ENCODE data around the gene LRP6.
A peak's percentile ranks its signal among the peaks of the same experiment; 100 is the strongest.

The LRP6 gene

GRCh38 chr12:12282761-12283425 lies 16.0 kb upstream of the LRP6 start:
- H3K9ac ChIP-seq (ENCODE audit: low read length in 2 of 2) = no peak overlapping the region
- no peaks in the 10 kb centered on the region for H3K9me3 ChIP-seq (ENCODE audit: control insufficient read depth in 2 of 2, low read length in 2 of 2)
- H3K36me3 ChIP-seq (ENCODE audit: control insufficient read depth in 2 of 2, insufficient read depth in 2 of 2, low read length in 2 of 2) = no peaks in the 10 kb centered on the region
- H3K27me3 ChIP-seq (ENCODE audit: control insufficient read depth in 1 of 2, insufficient read depth in 2 of 2, low read length in 2 of 2) = no peaks in the 10 kb centered on the region
- no peak overlapping the region for H3K4me3 ChIP-seq (ENCODE audit: low read length in 2 of 2)
- no peak overlapping the region for H3K27ac ChIP-seq (ENCODE audit: low read length)
- no peaks in the 10 kb centered on the region for H3K4me1 ChIP-seq (ENCODE audit: control insufficient read depth, insufficient read depth, low read length)

GRCh38 chr12:12282202-12282601 lies 15.4 kb upstream of the LRP6 start:
- H3K4me1 ChIP-seq (ENCODE audit: control insufficient read depth, insufficient read depth, low read length) = no peaks in the 10 kb centered on the region
- H3K36me3 ChIP-seq (ENCODE audit: control insufficient read depth in 2 of 2, insufficient read depth in 2 of 2, low read length in 2 of 2) = no peaks in the 10 kb centered on the region
- H3K4me3 ChIP-seq (ENCODE audit: low read length in 2 of 2) = no peak overlapping the region
- H3K27me3 ChIP-seq (ENCODE audit: control insufficient read depth in 1 of 2, insufficient read depth in 2 of 2, low read length in 2 of 2) = no peaks in the 10 kb centered on the region
- no peak overlapping the region for H3K9ac ChIP-seq (ENCODE audit: low read length in 2 of 2)
- no peaks in the 10 kb centered on the region for H3K9me3 ChIP-seq (ENCODE audit: control insufficient read depth in 2 of 2, low read length in 2 of 2)
- no peak overlapping the region for H3K27ac ChIP-seq (ENCODE audit: low read length)

- no peak overlapping the region for H3K4me3 ChIP-seq (ENCODE audit: low read length in 2 of 2)
- no peaks in the 10 kb centered on the region for H3K4me1 ChIP-seq (ENCODE audit: control insufficient read depth, insufficient read depth, low read length)
- H3K9me3 ChIP-seq (ENCODE audit: control insufficient read depth in 2 of 2, low read length in 2 of 2) = no peaks in the 10 kb centered on the region
- no peaks in the 10 kb centered on the region for H3K36me3 ChIP-seq (ENCODE audit: control insufficient read depth in 2 of 2, insufficient read depth in 2 of 2, low read length in 2 of 2)
- H3K27me3 ChIP-seq (ENCODE audit: control insufficient read depth in 1 of 2, insufficient read depth in 2 of 2, low read length in 2 of 2) = no peaks in the 10 kb centered on the region
- no peak overlapping the region for H3K9ac ChIP-seq (ENCODE audit: low read length in 2 of 2)
- H3K27ac ChIP-seq (ENCODE audit: low read length) = no peak overlapping the region
Measured at GRCh38 chr12:12281134-12281533, 14.3 kb upstream of the LRP6 start.

DNA sequence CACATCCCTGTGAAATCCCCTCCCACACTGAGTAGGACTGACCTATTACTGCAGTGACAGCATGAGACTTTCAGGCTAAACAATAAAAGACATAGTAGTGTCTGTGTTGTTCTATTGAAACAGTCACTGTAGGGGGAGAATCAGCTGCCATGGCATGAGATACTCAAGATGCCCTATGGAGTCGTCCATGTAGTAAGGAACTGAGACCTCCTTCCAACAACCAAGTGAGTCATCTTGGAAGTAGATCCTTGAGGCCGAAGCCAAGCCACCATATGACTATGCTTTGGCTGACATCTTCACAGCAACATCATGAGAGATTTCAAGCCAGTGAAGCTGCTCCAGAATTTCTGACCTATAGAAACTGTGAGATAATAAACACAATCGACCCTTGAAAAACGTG lies 12.1 kb upstream of the LRP6 start:
- Histone ChIP-seq H3K36me3 (ENCODE audit: control insufficient read depth in 2 of 2, insufficient read depth in 2 of 2, low read length in 2 of 2) (no peaks in the 10 kb centered on the region), H3K9ac (ENCODE audit: low read length in 2 of 2) (no peak overlapping the region), H3K27ac (ENCODE audit: low read length) (no peak overlapping the region), H3K9me3 (ENCODE audit: control insufficient read depth in 2 of 2, low read length in 2 of 2) (no peaks in the 10 kb centered on the region), H3K27me3 (ENCODE audit: control insufficient read depth in 1 of 2, insufficient read depth in 2 of 2, low read length in 2 of 2) (no peaks in the 10 kb centered on the region), H3K4me1 (ENCODE audit: control insufficient read depth, insufficient read depth, low read length) (no peaks in the 10 kb centered on the region), H3K4me3 (ENCODE audit: low read length in 2 of 2) (no peak overlapping the region)

GRCh38 chr12:12275874-12276273 lies 9.0 kb upstream of the LRP6 start:
- Histone ChIP-seq H3K9ac (ENCODE audit: low read length in 2 of 2) (no peak overlapping the region), H3K4me1 (ENCODE audit: control insufficient read depth, insufficient read depth, low read length) (no peaks in the 10 kb centered on the region), H3K27me3 (ENCODE audit: control insufficient read depth in 1 of 2, insufficient read depth in 2 of 2, low read length in 2 of 2) (no peaks in the 10 kb centered on the region), H3K27ac (ENCODE audit: low read length) (no peak overlapping the region), H3K36me3 (ENCODE audit: control insufficient read depth in 2 of 2, insufficient read depth in 2 of 2, low read length in 2 of 2) (no peaks in the 10 kb centered on the region), H3K9me3 (ENCODE audit: control insufficient read depth in 2 of 2, low read length in 2 of 2) (no peaks in the 10 kb centered on the region), H3K4me3 (ENCODE audit: low read length in 2 of 2) (no peak overlapping the region)

DNA sequence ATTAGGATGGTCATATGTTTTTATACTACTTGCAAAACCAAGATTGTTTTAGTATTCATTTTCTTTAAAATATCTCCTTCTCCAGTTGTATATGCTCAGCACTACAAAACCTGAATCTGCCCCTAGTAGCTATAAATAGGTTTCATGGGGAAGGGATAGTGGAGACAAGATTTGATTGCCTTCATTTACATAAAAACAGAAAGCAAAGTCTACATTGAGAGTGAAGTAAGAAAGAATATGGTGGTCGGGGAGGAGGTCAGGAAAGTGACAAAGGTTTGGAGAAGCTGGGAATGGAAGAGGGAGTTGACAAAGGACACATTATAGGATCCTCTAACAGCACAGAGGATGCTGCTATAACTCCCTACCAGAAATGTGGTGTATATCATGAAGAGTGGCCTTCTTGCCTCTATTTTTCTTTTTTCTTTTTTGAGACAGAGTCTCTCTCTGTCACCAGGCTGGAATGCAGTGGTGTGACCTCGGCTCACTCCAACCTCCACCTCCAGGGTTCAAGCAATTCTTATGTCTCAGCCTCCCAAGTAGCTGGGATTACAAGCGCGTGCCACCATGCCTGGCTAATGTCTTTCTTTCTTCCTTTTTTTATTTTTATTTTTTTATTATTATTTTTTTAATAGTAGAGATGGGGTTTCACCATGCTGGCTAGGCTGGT lies 6.6 kb upstream of the LRP6 start:
- Histone ChIP-seq H3K27ac (ENCODE audit: low read length) (no peak overlapping the region), H3K27me3 (ENCODE audit: control insufficient read depth in 1 of 2, insufficient read depth in 2 of 2, low read length in 2 of 2) (no peaks in the 10 kb centered on the region), H3K4me1 (ENCODE audit: control insufficient read depth, insufficient read depth, low read length) (no peaks in the 10 kb centered on the region), H3K36me3 (ENCODE audit: control insufficient read depth in 2 of 2, insufficient read depth in 2 of 2, low read length in 2 of 2) (no peaks in the 10 kb centered on the region), H3K9me3 (ENCODE audit: control insufficient read depth in 2 of 2, low read length in 2 of 2) (no peaks in the 10 kb centered on the region), H3K4me3 (ENCODE audit: low read length in 2 of 2) (no peak overlapping the region), H3K9ac (ENCODE audit: low read length in 2 of 2) (no peak overlapping the region)

GRCh38 chr12:12272869-12273268 lies 6.0 kb upstream of the LRP6 start:
- Histone ChIP-seq H3K9ac (ENCODE audit: low read length in 2 of 2) (no peak overlapping the region), H3K27ac (ENCODE audit: low read length) (no peak overlapping the region)

GRCh38 chr12:12270226-12270625 lies 3.4 kb upstream of the LRP6 start:
- H3K27me3 ChIP-seq (ENCODE audit: control insufficient read depth in 1 of 2, insufficient read depth in 2 of 2, low read length in 2 of 2) = no peaks in the 10 kb centered on the region
- no peaks in the 10 kb centered on the region for H3K9me3 ChIP-seq (ENCODE audit: control insufficient read depth in 2 of 2, low read length in 2 of 2)
- H3K4me3 ChIP-seq (ENCODE audit: low read length in 2 of 2) = no peak overlapping the region
- no peak overlapping the region for H3K27ac ChIP-seq (ENCODE audit: low read length)
- no peak overlapping the region for H3K9ac ChIP-seq (ENCODE audit: low read length in 2 of 2)
- H3K36me3 ChIP-seq (ENCODE audit: control insufficient read depth in 2 of 2, insufficient read depth in 2 of 2, low read length in 2 of 2) = no peaks in the 10 kb centered on the region
- peaks cover 11% of the 10 kb centered on the region for H3K4me1 ChIP-seq (ENCODE audit: control insufficient read depth, insufficient read depth, low read length)

More at GRCh38 chr12:12272869-12273268, 6.0 kb upstream of the LRP6 start:
- peaks cover 1% of the 10 kb centered on the region for H3K4me1 ChIP-seq (ENCODE audit: control insufficient read depth, insufficient read depth, low read length)
- no peaks in the 10 kb centered on the region for H3K9me3 ChIP-seq (ENCODE audit: control insufficient read depth in 2 of 2, low read length in 2 of 2)
- H3K36me3 ChIP-seq (ENCODE audit: control insufficient read depth in 2 of 2, insufficient read depth in 2 of 2, low read length in 2 of 2) = no peaks in the 10 kb centered on the region
- H3K27me3 ChIP-seq (ENCODE audit: control insufficient read depth in 1 of 2, insufficient read depth in 2 of 2, low read length in 2 of 2) = no peaks in the 10 kb centered on the region
- H3K4me3 ChIP-seq (ENCODE audit: low read length in 2 of 2) = no peak overlapping the region

- no peaks in the 10 kb centered on the region for H3K9me3 ChIP-seq (ENCODE audit: control insufficient read depth in 2 of 2, low read length in 2 of 2)
- peak overlapping the region; percentile 94 for H3K27ac ChIP-seq (ENCODE audit: low read length)
- peak overlapping the region; percentile 84 to 99 for H3K9ac ChIP-seq (ENCODE audit: low read length in 2 of 2)
Measured at GRCh38 chr12:12267742-12268200, 927 bp upstream of the LRP6 start.

DNA sequence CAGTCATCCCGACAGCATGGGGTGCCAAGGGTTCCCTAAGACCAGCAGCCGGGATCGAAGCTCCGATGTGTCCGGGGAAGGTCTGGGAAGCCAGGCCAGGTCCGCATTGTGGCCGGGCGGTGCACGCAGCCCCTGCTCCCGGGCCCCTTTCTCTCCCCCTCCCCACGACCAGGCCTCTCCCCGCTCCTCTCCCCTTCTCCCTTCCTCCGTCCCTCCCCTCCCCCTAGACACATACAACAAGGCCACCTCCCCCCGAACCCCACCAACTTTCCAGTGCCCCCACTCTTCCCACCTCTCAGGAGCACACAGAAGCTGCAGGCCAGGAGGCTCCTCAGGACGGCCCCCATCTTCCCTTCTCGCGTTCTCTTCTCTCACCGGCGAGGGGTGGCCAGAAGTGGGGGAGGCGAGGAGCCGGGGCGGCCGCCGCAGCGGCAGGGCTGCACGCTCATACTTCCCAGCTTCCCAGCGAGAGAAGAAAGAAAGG lies 413 bp downstream of the LRP6 start:
- H3K27ac ChIP-seq (ENCODE audit: low read length) = peak overlapping the region; percentile 94
- peak overlapping the region; percentile 85 to 96 for H3K4me3 ChIP-seq (ENCODE audit: low read length in 2 of 2)
- H3K36me3 ChIP-seq (ENCODE audit: control insufficient read depth in 2 of 2, insufficient read depth in 2 of 2, low read length in 2 of 2) = no peaks in the 10 kb centered on the region
- H3K9me3 ChIP-seq (ENCODE audit: control insufficient read depth in 2 of 2, low read length in 2 of 2) = no peaks in the 10 kb centered on the region
- H3K27me3 ChIP-seq (ENCODE audit: control insufficient read depth in 1 of 2, insufficient read depth in 2 of 2, low read length in 2 of 2) = no peaks in the 10 kb centered on the region
- H3K9ac ChIP-seq (ENCODE audit: low read length in 2 of 2) = peak overlapping the region; percentile 84 to 99
- H3K4me1 ChIP-seq (ENCODE audit: control insufficient read depth, insufficient read depth, low read length) = peaks cover 14% of the 10 kb centered on the region

More at GRCh38 chr12:12267742-12268200, 927 bp upstream of the LRP6 start:
- Histone ChIP-seq H3K27me3 (ENCODE audit: control insufficient read depth in 1 of 2, insufficient read depth in 2 of 2, low read length in 2 of 2) (no peaks in the 10 kb centered on the region), H3K4me3 (ENCODE audit: low read length in 2 of 2) (peak overlapping the region; percentile 85 to 96), H3K36me3 (ENCODE audit: control insufficient read depth in 2 of 2, insufficient read depth in 2 of 2, low read length in 2 of 2) (no peaks in the 10 kb centered on the region), H3K4me1 (ENCODE audit: control insufficient read depth, insufficient read depth, low read length) (peaks cover 14% of the 10 kb centered on the region)

Measured in stomach smooth muscle (tissue), 2 donors.